Activated CD8-positive, alpha-beta memory T cell treated with anti-CD3 and anti-CD28 coated beads, Interleukin-2, amount 50 U/mL, for 24 hours (primary cell): ENCODE data around the gene INTS13.
"Not testable (repeated sequence)": the region's sequence is repeated elsewhere in the genome, so short reads cannot be mapped to it uniquely, and the experiment has no call there.

Experiments used
- DNase-seq: peaks from one replicate; pipeline ENCODE4 v3.0.0-alpha.2; 2020; ENCODE audit errors: extremely low read depth

Gene INTS13

GRCh38 chr12:26935636-26936378, 2.0 kb downstream of the INTS13 start:
- no peak for DNase-seq

GRCh38 chr12:26929590-26929989, 8.2 kb downstream of the INTS13 start:
- no peak for DNase-seq

GRCh38 chr12:26928661-26929060, 9.1 kb downstream of the INTS13 start:
- DNase-seq: no peak

GRCh38 chr12:26921886-26922285, 15.9 kb downstream of the INTS13 start:
- DNase-seq: no peak

- no peak for DNase-seq
Measured at GRCh38 chr12:26919216-26919555, 18.6 kb downstream of the INTS13 start.

- no peak for DNase-seq
Measured at GRCh38 chr12:26918321-26919215, 19.2 kb downstream of the INTS13 start.

- DNase-seq: no peak
Measured at GRCh38 chr12:26906704-26907103, 31.1 kb downstream of the INTS13 start.

- no peak for DNase-seq
Measured at GRCh38 chr12:26906024-26906423, 31.8 kb downstream of the INTS13 start.

GRCh38 chr12:26903396-26903795, 34.4 kb downstream of the INTS13 start:
- DNase-seq: not testable (repeated sequence)

GRCh38 chr12:26896913-26897312, 40.9 kb downstream of the INTS13 start:
- DNase-seq: no peak

- no peak for DNase-seq
Measured at GRCh38 chr12:26895672-26896071, 42.1 kb downstream of the INTS13 start.

GRCh38 chr12:26891704-26892103, 46.1 kb downstream of the INTS13 start:
- no peak for DNase-seq

GRCh38 chr12:26890784-26891183, 47.0 kb downstream of the INTS13 start:
- no peak for DNase-seq

- DNase-seq: peak; percentile 65
Measured at GRCh38 chr12:26884765-26885576, 52.8 kb downstream of the INTS13 start.

GRCh38 chr12:26880625-26881024, 57.2 kb downstream of the INTS13 start:
- DNase-seq: no peak

GRCh38 chr12:26878661-26879119, 59.1 kb downstream of the INTS13 start:
- no peak for DNase-seq

GRCh38 chr12:26874501-26875296, 63.1 kb downstream of the INTS13 start:
- DNase-seq: no peak

GRCh38 chr12:26872625-26873024, 65.2 kb downstream of the INTS13 start:
- no peak for DNase-seq

GRCh38 chr12:26871985-26872384, 65.8 kb downstream of the INTS13 start:
- DNase-seq: no peak

GRCh38 chr12:26870491-26871419, 67.0 kb downstream of the INTS13 start:
- no peak for DNase-seq
